Nephron (organoid): Measurements from ENCODE around the gene NPAS1.
A peak's percentile ranks its signal among the peaks of the same experiment; 100 is the strongest.

Experiments used
- H3K27ac Mint-ChIP-seq, 3 experiments: 2 replicates each; pipeline ENCODE4 v1.8.0; 2020; ENCODE audit warnings: mixed read lengths in 3 of 3, mild to moderate bottlenecking in 2 of 3, moderate library complexity in 1 of 3
- H3K27me3 Mint-ChIP-seq: 2 replicates; pipeline ENCODE4 v1.8.0; 2021; ENCODE audit warnings: low read depth, mild to moderate bottlenecking, moderate library complexity, mixed read lengths
- H3K36me3 Mint-ChIP-seq: 2 replicates; pipeline ENCODE4 v1.8.0; 2020; ENCODE audit warnings: low read depth, mixed read lengths
- H3K4me1 Mint-ChIP-seq: 2 replicates; pipeline ENCODE4 v1.8.0; 2020; ENCODE audit warnings: mixed read lengths
- H3K4me3 Mint-ChIP-seq, 3 experiments: 2 replicates each; pipeline ENCODE4 v1.8.0; 2020; ENCODE audit warnings: mild to moderate bottlenecking in 3 of 3, mixed read lengths in 3 of 3, moderate library complexity in 2 of 3
- H3K9me3 Mint-ChIP-seq: 2 replicates; pipeline ENCODE4 v1.8.0; 2020; ENCODE audit warnings: mixed read lengths
- TF ChIP-seq, protein P1 (sequence below), 3 experiments: fragments of 200-600 bp; sonication (generic); IDR thresholded peaks; one replicate each; pipeline ENCODE4 v1.5.0; 2021; ENCODE audit warnings: antibody characterized with exemption in 3 of 3; ENCODE audit not compliant: unreplicated experiment in 3 of 3

Gene NPAS1

DNA sequence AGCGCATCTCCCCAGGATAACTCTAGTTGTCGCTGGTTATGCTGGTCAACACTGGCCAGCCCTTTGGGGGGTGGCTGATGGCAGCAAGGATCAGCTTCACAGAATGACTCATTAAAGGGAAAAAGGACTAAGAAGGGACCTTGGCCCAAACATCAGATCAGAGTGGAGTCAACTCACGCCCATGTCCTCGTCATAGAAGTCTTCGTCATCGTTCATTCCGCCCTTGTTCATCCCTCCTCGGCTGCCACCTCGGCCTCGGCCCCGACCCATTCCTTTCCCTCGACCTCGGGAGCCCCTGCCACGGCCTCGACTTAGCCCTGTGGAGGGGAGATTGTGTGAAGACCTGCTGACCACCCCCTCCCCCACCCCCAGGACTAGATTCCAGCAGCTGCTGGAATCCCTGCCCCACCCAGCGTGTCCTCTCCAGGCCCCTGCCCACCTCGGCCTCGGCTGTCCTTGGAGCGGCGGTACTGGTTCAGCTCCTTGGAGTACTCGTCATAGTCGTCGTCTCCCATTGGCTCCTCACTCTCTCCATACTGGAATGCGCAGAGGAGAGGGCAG is 65.3 kb downstream of the NPAS1 start:
- Mint-ChIP-seq H3K4me3 (no peak overlapping the region), H3K36me3 (peaks cover 75% of the 10 kb centered on the region), H3K27ac (no peak overlapping the region), H3K27me3 (no peaks in the 10 kb centered on the region), H3K4me1 (no peaks in the 10 kb centered on the region), H3K9me3 (no peaks in the 10 kb centered on the region)
- TF ChIP-seq, protein P1, sequence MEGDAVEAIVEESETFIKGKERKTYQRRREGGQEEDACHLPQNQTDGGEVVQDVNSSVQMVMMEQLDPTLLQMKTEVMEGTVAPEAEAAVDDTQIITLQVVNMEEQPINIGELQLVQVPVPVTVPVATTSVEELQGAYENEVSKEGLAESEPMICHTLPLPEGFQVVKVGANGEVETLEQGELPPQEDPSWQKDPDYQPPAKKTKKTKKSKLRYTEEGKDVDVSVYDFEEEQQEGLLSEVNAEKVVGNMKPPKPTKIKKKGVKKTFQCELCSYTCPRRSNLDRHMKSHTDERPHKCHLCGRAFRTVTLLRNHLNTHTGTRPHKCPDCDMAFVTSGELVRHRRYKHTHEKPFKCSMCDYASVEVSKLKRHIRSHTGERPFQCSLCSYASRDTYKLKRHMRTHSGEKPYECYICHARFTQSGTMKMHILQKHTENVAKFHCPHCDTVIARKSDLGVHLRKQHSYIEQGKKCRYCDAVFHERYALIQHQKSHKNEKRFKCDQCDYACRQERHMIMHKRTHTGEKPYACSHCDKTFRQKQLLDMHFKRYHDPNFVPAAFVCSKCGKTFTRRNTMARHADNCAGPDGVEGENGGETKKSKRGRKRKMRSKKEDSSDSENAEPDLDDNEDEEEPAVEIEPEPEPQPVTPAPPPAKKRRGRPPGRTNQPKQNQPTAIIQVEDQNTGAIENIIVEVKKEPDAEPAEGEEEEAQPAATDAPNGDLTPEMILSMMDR (IDR thresholded peaks at IDR 0.05; ENCODE audit: unreplicated experiment in 3 of 3): no peak

DNA sequence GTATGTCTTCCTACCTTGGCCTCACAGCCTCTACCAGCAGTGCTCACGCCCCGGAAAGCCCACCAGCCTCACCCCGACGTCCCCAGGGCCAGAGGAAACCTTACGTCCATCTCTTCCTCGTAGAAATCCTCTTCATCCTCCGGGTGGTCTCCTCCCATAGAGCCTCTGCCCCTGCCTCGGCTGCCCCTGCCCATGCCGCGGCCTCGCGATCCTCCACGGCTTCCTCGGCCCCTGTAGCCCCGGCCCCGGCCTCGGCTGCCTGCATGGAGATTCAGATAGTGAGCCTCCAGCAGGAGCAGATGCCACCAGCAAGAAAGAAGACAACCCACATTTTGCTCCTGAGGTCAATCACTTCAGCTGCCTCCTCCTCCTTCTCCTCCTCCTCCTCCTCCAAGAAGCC is 66.6 kb downstream of the NPAS1 start:
- Mint-ChIP-seq H3K4me1 (no peaks in the 10 kb centered on the region), H3K36me3 (peaks cover 79% of the 10 kb centered on the region), H3K27me3 (no peaks in the 10 kb centered on the region), H3K9me3 (no peaks in the 10 kb centered on the region), H3K27ac (no peak overlapping the region), H3K4me3 (no peak overlapping the region)
- TF ChIP-seq, protein P1 (IDR thresholded peaks at IDR 0.05; ENCODE audit: unreplicated experiment in 3 of 3): no peak

DNA sequence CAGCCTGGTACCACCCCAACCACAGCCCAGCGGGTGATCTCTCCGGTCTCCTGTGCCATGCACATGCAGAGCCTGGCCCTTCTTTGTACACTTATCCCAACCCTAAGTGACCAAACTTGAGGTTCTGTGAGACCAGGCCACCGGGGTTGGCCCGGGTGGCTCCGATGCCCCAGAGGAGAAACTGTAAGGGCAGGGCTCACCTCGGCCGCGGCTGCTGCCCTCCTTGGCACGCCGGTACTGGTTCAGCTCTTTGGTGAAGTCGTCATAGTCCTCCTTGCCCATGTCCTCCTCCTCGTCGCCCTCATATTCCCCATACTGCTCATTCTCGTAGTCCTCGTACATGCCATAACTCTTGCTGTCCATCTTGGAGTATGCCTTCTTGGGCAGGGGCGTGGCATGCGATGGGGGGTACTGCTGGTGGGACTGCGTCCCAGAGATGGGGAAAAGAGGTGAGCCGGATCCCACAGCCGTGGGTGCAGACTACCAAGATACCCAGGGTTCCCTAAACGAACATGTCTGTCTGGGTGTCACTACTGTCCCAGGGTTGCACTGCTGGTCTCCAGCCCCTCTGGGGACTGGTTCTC is 70.2 kb downstream of the NPAS1 start:
- TF ChIP-seq, protein P1 (IDR thresholded peaks at IDR 0.05; ENCODE audit: unreplicated experiment in 3 of 3): no peak
- Mint-ChIP-seq H3K27me3 (no peaks in the 10 kb centered on the region), H3K9me3 (no peaks in the 10 kb centered on the region), H3K36me3 (peaks cover 70% of the 10 kb centered on the region), H3K4me3 (no peak overlapping the region), H3K27ac (no peak overlapping the region), H3K4me1 (peaks cover 12% of the 10 kb centered on the region)

DNA sequence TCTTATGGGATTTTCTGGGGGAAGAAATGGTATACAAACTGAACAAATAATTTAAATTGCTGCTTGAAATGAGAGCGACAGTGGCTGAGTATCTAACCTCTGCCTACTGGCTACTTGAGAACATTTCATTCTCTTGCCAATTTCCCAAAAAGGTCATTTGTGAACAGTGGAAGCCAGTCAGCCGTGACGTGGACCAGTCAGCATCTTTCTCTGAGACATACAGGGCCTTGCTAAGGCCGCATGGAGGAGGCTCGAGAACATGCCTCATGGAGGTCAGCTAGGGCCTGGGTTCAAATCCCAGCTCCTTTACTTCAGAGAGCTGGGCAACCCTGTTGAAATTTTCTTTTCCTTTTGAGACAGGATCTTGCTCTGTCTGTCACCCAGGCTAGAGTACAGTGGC is 73.6 kb downstream of the NPAS1 start:
- Mint-ChIP-seq H3K27me3 (no peaks in the 10 kb centered on the region), H3K4me1 (peaks cover 41% of the 10 kb centered on the region), H3K4me3 (no peak overlapping the region), H3K36me3 (peaks cover 49% of the 10 kb centered on the region), H3K9me3 (no peaks in the 10 kb centered on the region), H3K27ac (peak overlapping the region in 1 of 3 experiments; percentile 31)
- TF ChIP-seq, protein P1 (IDR thresholded peaks at IDR 0.05; ENCODE audit: unreplicated experiment in 3 of 3): no peak

DNA sequence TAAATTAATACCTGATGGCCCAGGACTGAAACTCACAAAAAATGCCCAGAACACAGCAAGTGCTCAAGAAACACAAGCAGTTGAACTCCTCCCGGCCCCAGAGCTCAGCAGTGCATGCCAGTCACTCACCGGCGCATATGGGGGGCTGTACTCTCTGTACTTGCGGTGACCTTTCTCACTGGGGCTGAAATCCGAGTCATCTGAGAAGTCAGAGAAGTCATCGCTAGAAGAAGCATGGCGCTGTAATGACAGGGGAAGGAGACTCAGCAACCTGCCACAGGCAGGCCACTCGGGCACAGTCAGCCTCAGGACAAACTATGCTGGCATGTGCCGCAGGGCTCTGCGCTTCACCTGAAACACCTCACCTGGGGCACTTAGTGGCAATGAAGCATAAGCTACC is 74.2 kb downstream of the NPAS1 start:
- Mint-ChIP-seq H3K4me1 (peaks cover 45% of the 10 kb centered on the region), H3K9me3 (no peaks in the 10 kb centered on the region), H3K27me3 (no peaks in the 10 kb centered on the region), H3K4me3 (no peak overlapping the region), H3K36me3 (peaks cover 45% of the 10 kb centered on the region), H3K27ac (peak overlapping the region in 1 of 3 experiments; percentile 49)
- TF ChIP-seq, protein P1 (IDR thresholded peaks at IDR 0.05; ENCODE audit: unreplicated experiment in 3 of 3): no peak
